ENCODE data around the gene ORM2. TPM values are rescaled to one million over a fixed set of nuclear protein-coding genes. Genes with fewer than 3 reads are reported as not detected.
A peak's percentile ranks its signal among the peaks of the same experiment; 100 is the strongest.

ORM2 gene
- total and polyA plus RNA-seq, 7 experiments from 2014 or later, result not detected

GRCh38 chr9:114288193-114289091 lies 41.2 kb upstream of the ORM2 start:
- peaks cover 0 to 7% (median 0%) of the 10 kb centered on the region in 11 donors for H3K9me3 Mint-ChIP-seq
- peaks cover 0 to 5% (median 0%) of the 10 kb centered on the region in 7 donors for H3K4me1 Mint-ChIP-seq
- peaks cover 0 to 3% (median 0%) of the 10 kb centered on the region in 5 donors for H3K36me3 Mint-ChIP-seq
- no peak for ATAC-seq
- no peak overlapping the region for H3K4me3 Mint-ChIP-seq
- no peaks in the 10 kb centered on the region for H3K9me3 ChIP-seq (ENCODE audit: control insufficient read depth in 2 of 3, low read length in 3 of 3)
- POLR2A ChIA-PET, result no interaction called here
- H3K4me3 ChIP-seq (ENCODE audit: low read length), result no peak overlapping the region
- CTCF ChIA-PET, result interaction anchor here (1.3 kb wide), 1 partner anchor 20 kb away, joined by 3 read pairs; no protein-coding TSS in a partner anchor
- H3K27ac Mint-ChIP-seq, result no peak overlapping the region
- H3K27me3 ChIP-seq (ENCODE audit: control insufficient read depth in 2 of 2, insufficient read depth in 2 of 2, low read length in 2 of 2), result no peaks in the 10 kb centered on the region
- peaks cover 2 to 10% (median 5%) of the 10 kb centered on the region in 5 donors for H3K27me3 Mint-ChIP-seq
- H3K4me1 ChIP-seq (ENCODE audit: control insufficient read depth in 2 of 2, insufficient read depth in 2 of 2, low read length in 2 of 2), result no peaks in the 10 kb centered on the region
- no peak overlapping the region for H3K27ac ChIP-seq (ENCODE audit: low read depth, low read length)
- intact Hi-C loops (cut with micrococcal nuclease), result no loop called here
- H3K36me3 ChIP-seq (ENCODE audit: control insufficient read depth in 2 of 3, insufficient read depth in 3 of 3, low read length in 3 of 3), result no peaks in the 10 kb centered on the region
- DNase-seq, result no peak

DNA sequence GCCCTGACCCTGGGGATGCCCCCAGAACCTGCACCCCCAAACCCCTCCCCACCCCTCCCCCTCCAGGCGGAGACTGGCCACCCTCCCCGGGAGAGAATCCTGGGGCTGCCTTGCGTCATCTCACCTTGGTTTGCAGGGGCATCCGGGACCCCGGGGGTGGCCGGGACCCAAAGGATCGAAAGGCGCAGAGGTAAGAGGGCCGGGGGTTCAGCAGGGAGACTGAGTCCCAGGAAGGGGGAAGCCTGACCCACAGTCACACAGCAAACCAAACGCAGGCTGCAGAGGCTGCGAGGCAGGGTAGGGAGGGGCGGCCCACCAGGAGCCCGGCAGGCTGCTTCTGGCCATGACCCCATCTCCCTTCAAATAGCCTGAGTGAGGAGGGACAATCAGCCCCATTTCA lies 40.6 kb upstream of the ORM2 start:
- ATAC-seq, result no peak
- Histone ChIP-seq H3K9me3 (ENCODE audit: control insufficient read depth in 2 of 3, low read length in 3 of 3) (no peaks in the 10 kb centered on the region), H3K4me1 (ENCODE audit: control insufficient read depth in 2 of 2, insufficient read depth in 2 of 2, low read length in 2 of 2) (no peaks in the 10 kb centered on the region), H3K27ac (ENCODE audit: low read depth, low read length) (no peak overlapping the region), H3K4me3 (ENCODE audit: low read length) (no peak overlapping the region), H3K36me3 (ENCODE audit: control insufficient read depth in 2 of 3, insufficient read depth in 3 of 3, low read length in 3 of 3) (no peaks in the 10 kb centered on the region), H3K27me3 (ENCODE audit: control insufficient read depth in 2 of 2, insufficient read depth in 2 of 2, low read length in 2 of 2) (no peaks in the 10 kb centered on the region)
- DNase-seq, result no peak
- Mint-ChIP-seq H3K9me3 (peaks cover 0 to 10% (median 0%) of the 10 kb centered on the region in 11 donors), H3K4me1 (peaks cover 0 to 5% (median 0%) of the 10 kb centered on the region in 7 donors), H3K4me3 (no peak overlapping the region), H3K27me3 (peaks cover 2 to 10% (median 5%) of the 10 kb centered on the region in 5 donors), H3K36me3 (peaks cover 0 to 3% (median 0%) of the 10 kb centered on the region in 5 donors), H3K27ac (no peak overlapping the region)
- CTCF ChIA-PET, result no interaction called here
- intact Hi-C loops (cut with micrococcal nuclease), result no loop called here
- POLR2A ChIA-PET, result no interaction called here

DNA sequence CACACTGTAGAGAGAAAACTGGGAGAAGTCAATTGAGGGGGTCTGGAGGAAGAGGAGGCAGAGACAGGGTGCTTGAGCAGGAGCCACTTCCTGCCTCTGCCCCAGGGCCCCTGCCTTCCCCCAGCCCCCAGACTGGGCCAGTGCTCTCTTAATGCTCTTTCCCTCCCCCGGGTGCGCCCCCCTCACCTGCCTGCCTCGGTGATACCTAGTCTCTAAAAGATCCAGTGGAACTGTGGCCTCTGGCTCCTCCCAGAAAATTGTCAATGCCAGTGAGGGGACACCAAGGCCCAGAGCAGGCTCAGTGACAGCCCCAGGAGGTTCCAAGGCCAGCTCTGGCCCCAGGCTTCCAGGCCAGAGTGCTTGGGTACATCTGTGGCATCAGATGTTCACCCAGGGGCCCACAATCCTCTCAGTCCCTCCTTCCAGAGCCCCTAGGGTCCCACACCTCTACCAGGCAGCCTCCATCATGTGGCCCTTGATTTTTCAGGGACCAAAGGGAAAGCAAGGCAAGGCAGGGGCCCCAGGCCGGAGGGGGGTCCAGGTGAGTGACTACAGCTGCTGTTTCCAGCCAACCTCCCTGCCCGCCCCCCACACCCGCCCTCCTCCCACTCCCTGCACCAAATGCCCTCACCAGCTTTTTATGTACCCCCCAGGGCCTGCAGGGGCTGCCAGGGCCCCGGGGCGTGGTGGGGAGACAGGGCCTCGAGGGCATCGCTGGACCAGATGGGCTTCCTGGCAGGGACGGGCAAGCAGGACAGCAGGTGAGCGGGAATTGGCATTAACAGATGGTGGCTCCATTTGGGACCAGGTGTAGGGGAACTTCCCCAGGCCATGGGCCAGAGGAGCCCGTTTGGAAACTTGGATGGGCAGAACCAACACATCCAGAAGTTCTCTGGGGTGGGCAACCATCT lies 39.8 kb upstream of the ORM2 start:
- DNase-seq, result no peak
- Mint-ChIP-seq H3K9me3 (peaks cover 0 to 17% (median 4%) of the 10 kb centered on the region in 11 donors), H3K4me1 (peaks cover 0 to 5% (median 0%) of the 10 kb centered on the region in 7 donors), H3K36me3 (peaks cover 0 to 4% (median 3%) of the 10 kb centered on the region in 5 donors), H3K27ac (no peak overlapping the region), H3K4me3 (no peak overlapping the region), H3K27me3 (peaks cover 2 to 10% (median 5%) of the 10 kb centered on the region in 5 donors)
- Histone ChIP-seq H3K36me3 (ENCODE audit: control insufficient read depth in 2 of 3, insufficient read depth in 3 of 3, low read length in 3 of 3) (no peaks in the 10 kb centered on the region), H3K4me3 (ENCODE audit: low read length) (no peak overlapping the region), H3K27ac (ENCODE audit: low read depth, low read length) (no peak overlapping the region), H3K4me1 (ENCODE audit: control insufficient read depth in 2 of 2, insufficient read depth in 2 of 2, low read length in 2 of 2) (no peaks in the 10 kb centered on the region), H3K9me3 (ENCODE audit: control insufficient read depth in 2 of 3, low read length in 3 of 3) (peaks cover 0 to 4% (median 0%) of the 10 kb centered on the region in 3 experiments), H3K27me3 (ENCODE audit: control insufficient read depth in 2 of 2, insufficient read depth in 2 of 2, low read length in 2 of 2) (no peaks in the 10 kb centered on the region)
- CTCF ChIA-PET, result interaction anchor here (0.6 to 2.6 kb wide), 9 partner anchors 15 to 424 kb away, joined by 3 to 22 read pairs (median 5); no protein-coding TSS in a partner anchor
- intact Hi-C loops (cut with micrococcal nuclease), result no loop called here
- POLR2A ChIA-PET, result no interaction called here
- no peak for ATAC-seq

- H3K9me3 ChIP-seq (ENCODE audit: control insufficient read depth in 2 of 3, low read length in 3 of 3), result peaks cover 0 to 4% (median 0%) of the 10 kb centered on the region in 3 experiments
- H3K36me3 ChIP-seq (ENCODE audit: control insufficient read depth in 2 of 3, insufficient read depth in 3 of 3, low read length in 3 of 3), result no peaks in the 10 kb centered on the region
- intact Hi-C loops (cut with micrococcal nuclease), result no loop called here
- Mint-ChIP-seq H3K27me3 (peaks cover 2 to 10% (median 5%) of the 10 kb centered on the region in 5 donors), H3K4me1 (peaks cover 0 to 5% (median 0%) of the 10 kb centered on the region in 7 donors), H3K27ac (no peak overlapping the region), H3K9me3 (peaks cover 0 to 24% (median 10%) of the 10 kb centered on the region in 11 donors), H3K4me3 (no peak overlapping the region), H3K36me3 (peaks cover 3 to 10% (median 6%) of the 10 kb centered on the region in 5 donors)
- H3K4me1 ChIP-seq (ENCODE audit: control insufficient read depth in 2 of 2, insufficient read depth in 2 of 2, low read length in 2 of 2), result no peaks in the 10 kb centered on the region
- DNase-seq, result no peak
- no peaks in the 10 kb centered on the region for H3K27me3 ChIP-seq (ENCODE audit: control insufficient read depth in 2 of 2, insufficient read depth in 2 of 2, low read length in 2 of 2)
- POLR2A ChIA-PET, result no interaction called here
- CTCF ChIA-PET, result interaction anchor here (0.6 to 2.6 kb wide), 13 partner anchors 16 to 424 kb away, joined by 3 to 22 read pairs (median 4); no protein-coding TSS in a partner anchor
- no peak for ATAC-seq
- H3K4me3 ChIP-seq (ENCODE audit: low read length), result no peak overlapping the region
- H3K27ac ChIP-seq (ENCODE audit: low read depth, low read length), result no peak overlapping the region
Measured at GRCh38 chr9:114290561-114290986, 39.1 kb upstream of the ORM2 start.

GRCh38 chr9:114291064-114291474 lies 38.6 kb upstream of the ORM2 start:
- no peak overlapping the region for H3K4me3 Mint-ChIP-seq
- H3K27ac Mint-ChIP-seq, result peak overlapping the region in 1 of 9 donors; percentile 20
- peaks cover 0 to 5% (median 0%) of the 10 kb centered on the region in 7 donors for H3K4me1 Mint-ChIP-seq
- peaks cover 3 to 14% (median 9%) of the 10 kb centered on the region in 5 donors for H3K36me3 Mint-ChIP-seq
- Histone ChIP-seq H3K36me3 (ENCODE audit: control insufficient read depth in 2 of 3, insufficient read depth in 3 of 3, low read length in 3 of 3) (no peaks in the 10 kb centered on the region), H3K27me3 (ENCODE audit: control insufficient read depth in 2 of 2, insufficient read depth in 2 of 2, low read length in 2 of 2) (no peaks in the 10 kb centered on the region), H3K9me3 (ENCODE audit: control insufficient read depth in 2 of 3, low read length in 3 of 3) (peaks cover 0 to 4% (median 0%) of the 10 kb centered on the region in 3 experiments), H3K4me3 (ENCODE audit: low read length) (no peak overlapping the region), H3K27ac (ENCODE audit: low read depth, low read length) (no peak overlapping the region), H3K4me1 (ENCODE audit: control insufficient read depth in 2 of 2, insufficient read depth in 2 of 2, low read length in 2 of 2) (no peaks in the 10 kb centered on the region)
- ChIA-PET CTCF (interaction anchor here (0.7 to 2.6 kb wide), 12 partner anchors 16 to 370 kb away, joined by 3 to 22 read pairs (median 4); no protein-coding TSS in a partner anchor), POLR2A (no interaction called here)
- peaks cover 0 to 29% (median 10%) of the 10 kb centered on the region in 11 donors for H3K9me3 Mint-ChIP-seq
- peaks cover 2 to 7% (median 5%) of the 10 kb centered on the region in 5 donors for H3K27me3 Mint-ChIP-seq
- ATAC-seq (peak; percentile 65), DNase-seq (peak; percentile 30 to 73 (median 57))
- intact Hi-C loops (cut with micrococcal nuclease), result loop anchor here (1.0 kb wide), 3 partner anchors 136 to 209 kb away; partner anchors contain the start of gene COL27A1 (in 2 of the 2)

Measured in naive thymus-derived CD4-positive, alpha-beta T cell (primary cell).